ENCODE results near the gene PREX1.

GRCh38 chr20:48689874-48690571 is 137.8 kb downstream of the PREX1 start:
- TF ChIP-seq CEBPB (IDR thresholded peaks at IDR 0.05; ENCODE audit: low read depth, low read length) (no peak), CTCF (conservative IDR thresholded peaks at IDR 0.05; ENCODE audit: low read depth, low read length) (no peak), POLR2A (IDR thresholded peaks at IDR 0.05; ENCODE audit: low read depth, low read length) (no peak)
